NCI-H128 (cell line): ENCODE results near the gene CDX1.

ENCODE experiments used
- DNase-seq: peaks from one replicate; lab custom pipeline; 2025; ENCODE audit not compliant: unreplicated experiment; lab: John Stamatoyannopoulos, UW

Gene CDX1

GRCh38 chr5:150204590-150204960 lies 38.0 kb downstream of the CDX1 start:
- DNase-seq: no peak

GRCh38 chr5:150206098-150206778 lies 39.7 kb downstream of the CDX1 start:
- no peak for DNase-seq

- DNase-seq: no peak
Observed at GRCh38 chr5:150206779-150207115, 40.2 kb downstream of the CDX1 start.

DNA sequence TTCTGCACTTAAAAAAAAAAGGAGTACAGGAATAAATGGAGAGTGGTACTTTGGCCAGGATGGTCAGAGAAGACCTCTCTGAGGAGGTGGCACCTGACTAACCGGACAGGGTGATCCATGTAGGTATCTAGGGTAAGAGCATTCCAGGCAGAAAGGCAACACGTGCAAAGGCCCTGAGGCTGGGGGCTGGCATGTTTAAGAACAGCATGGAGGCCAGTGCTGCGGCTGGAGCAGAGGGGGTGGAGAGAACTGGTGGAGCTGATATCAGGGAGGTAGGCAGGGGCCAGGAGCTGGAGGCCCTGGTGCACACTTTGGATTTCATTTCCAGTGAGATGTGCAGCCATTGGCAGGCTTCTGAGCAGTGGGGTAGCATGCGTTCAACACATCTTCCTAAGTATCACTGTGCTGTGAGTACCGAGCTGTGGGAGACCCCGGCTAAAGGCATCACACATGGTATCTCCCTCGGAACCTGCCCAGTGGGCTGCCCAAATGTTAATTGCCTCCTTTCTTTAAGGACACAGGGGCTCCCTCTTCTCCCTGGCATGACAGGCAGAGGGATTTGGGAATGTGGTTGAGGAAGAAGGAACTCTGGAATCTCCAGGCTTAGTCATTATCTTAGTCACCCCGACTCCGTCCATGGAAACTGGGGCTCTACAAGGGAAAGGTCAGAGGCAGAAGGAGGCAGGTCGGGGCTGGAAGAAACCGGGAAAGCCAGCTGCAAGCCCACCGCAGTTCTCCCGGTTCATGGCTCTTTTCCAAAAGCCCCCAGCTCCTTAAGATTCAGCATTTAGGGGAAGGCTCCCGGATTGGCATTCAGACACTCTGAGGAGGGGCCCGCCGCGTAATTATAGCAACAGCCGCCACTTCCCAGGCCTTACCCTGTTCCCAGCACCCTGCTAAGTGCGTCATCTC lies 41.9 kb downstream of the CDX1 start:
- DNase-seq: no peak

DNA sequence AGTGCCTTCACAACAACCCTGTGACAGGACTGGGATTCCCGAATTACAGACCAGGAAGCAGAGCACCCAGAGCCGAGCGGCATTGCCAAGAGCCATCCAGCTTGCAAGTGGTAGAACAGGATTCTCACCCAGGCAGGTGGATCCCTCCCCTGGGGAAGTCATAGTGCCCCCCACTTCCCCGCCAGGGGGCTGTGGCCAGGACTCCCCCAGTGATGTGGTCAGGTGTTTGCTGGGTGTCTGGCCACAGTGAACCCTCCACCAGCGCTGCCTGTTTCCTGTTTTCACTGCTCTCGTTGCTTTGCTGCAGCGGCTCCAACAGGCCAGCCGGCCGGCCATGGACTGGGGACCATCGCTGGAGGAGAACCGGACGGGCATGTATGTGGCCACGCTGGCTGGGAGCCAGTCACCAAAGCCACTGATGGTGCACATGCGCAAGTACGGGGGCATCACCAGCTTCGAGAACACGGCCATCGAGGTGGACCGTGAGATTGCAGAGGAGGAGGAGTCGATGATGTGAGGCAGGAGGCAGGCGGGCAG lies 42.6 kb downstream of the CDX1 start:
- DNase-seq: no peak

DNA sequence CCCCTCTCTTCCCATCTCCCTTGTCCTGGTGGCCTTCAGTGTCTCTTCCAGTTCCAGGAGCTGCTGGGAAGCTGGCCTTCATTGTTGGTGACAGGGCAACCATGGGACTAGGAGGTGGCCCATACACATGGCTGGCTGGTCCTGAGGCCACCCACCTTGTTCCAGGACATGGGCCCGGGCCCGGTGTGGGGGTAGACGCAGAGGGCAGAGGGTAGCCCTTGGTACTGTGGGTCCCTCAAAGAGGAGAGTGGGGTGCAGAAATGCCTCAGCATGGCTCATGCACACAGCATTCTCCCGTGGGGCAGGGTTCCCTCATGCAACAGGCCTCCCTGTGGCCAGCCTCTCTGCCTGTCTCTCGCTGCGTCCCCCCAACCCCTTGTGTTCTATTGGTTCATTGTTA lies 44.1 kb downstream of the CDX1 start:
- DNase-seq: no peak

- DNase-seq: no peak
Observed at GRCh38 chr5:150211156-150212030, 44.8 kb downstream of the CDX1 start.

DNA sequence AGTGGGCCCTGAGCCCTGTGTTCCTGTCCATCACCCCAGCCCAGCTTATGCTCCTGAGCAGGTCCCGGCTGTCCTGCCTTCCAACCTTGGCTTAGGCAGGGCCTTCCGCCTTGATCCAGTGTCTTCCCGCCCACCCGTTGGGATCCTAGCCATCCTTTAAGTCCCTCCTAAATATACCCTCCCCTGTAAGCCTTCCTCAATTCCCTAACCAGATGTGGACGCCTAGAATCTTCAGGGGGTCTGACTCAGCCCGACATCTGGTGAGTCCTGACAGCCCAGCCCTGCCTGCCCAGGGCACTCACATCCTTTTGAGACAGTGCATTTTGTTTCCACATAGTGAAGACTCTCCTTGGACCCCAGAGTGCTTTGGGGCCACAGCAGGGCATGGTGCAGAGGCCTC lies 47.0 kb downstream of the CDX1 start:
- DNase-seq: no peak

DNA sequence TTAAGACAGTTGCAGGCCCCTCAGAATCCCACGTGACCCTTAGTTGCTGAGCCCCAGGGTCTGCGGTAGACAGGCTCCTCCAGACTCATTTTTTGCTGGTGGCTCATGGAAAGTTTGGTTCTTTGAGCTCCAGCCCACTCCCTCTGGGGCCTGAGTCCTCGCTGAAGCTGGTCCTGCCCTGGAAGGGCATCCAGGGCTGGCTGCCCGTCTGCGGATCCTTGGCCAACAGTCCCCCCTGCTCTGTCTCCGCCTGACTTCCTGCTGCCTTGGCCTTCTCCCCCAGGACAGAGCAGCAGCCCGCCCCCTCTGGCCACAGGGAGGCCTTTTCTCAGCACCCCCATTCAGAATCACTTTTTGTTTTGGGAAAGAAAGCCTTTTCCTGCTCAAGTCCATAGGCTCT lies 47.7 kb downstream of the CDX1 start:
- DNase-seq: no peak

GRCh38 chr5:150215979-150216944 lies 49.7 kb downstream of the CDX1 start:
- DNase-seq: no peak

- no peak for DNase-seq
Observed at GRCh38 chr5:150217038-150217437, 50.5 kb downstream of the CDX1 start.

DNA sequence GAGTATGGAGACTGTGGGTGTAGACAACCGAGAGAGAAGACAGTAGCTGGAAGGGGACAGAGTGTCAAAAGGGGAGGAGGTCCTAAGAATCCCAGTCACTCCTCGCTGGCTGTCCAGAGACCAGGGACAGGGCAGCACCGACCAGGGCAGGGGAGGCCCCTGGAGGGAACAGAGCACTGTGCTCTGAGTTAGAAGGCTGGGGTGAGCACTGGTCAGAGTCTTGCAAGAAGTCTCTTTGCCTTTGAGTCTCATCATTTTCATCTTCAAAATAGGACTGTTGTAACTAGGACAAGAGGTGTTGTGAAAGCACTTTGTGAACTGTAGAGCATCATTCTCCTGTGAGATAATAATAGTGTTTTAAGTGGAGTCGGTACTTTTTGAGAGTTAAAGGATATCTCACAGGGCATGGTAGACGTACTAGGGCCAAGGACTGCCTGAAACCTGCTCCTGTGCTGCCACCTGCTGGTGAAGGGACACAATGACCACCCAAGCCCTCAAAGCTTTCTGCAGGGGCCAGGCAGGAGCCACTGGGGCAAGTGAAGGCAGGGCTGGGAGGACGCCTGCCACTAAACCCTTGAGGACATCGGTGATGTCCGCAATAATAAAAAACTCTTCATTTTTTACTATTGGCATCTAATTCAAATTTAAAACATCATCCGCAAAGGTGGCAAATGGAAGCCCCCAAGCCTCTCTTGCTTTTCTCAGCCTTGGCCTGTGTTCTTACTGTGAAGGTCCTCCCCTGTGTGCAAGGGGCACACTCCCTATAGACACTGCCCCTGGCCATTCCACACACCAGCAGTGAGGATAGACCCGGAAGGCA lies 51.5 kb downstream of the CDX1 start:
- peak; percentile 2 for DNase-seq

DNA sequence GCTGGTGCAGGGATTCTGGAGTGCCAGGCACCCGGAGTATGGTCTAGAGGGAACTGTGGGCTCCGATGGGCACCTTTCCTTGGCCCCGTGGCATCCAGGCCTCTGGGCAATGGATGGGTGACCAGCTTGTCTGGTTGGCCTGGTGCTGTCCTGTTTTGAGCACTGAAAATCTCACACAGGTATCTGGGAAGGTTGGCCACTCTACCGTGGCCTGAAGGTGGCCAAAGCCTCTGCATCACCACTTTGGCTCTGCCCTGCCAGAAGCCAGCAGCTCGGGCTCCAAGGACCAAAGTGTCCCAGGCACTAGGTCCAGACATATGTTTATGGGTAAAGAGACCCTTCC lies 52.1 kb downstream of the CDX1 start:
- DNase-seq: no peak

DNA sequence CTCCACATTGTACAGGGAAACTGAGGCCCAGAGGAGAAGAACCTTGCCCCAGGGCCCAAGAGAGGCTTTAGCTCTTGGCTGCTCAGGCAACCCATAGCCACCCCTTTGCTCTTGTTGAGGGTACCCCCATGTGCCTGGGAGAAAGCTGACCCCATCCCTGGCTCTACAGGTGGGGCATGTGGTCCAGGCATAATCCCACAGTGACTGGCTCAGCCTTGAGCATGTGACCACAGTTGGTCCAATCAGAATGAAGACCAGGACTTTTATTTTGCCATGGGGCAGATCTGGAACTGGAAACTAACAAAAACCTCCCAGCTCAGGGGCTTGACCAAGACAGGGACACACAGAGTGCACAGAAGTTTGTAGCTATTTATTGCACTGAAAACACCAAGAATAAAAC lies 52.6 kb downstream of the CDX1 start:
- DNase-seq: no peak

GRCh38 chr5:150219861-150220260 lies 53.3 kb downstream of the CDX1 start:
- no peak for DNase-seq

DNA sequence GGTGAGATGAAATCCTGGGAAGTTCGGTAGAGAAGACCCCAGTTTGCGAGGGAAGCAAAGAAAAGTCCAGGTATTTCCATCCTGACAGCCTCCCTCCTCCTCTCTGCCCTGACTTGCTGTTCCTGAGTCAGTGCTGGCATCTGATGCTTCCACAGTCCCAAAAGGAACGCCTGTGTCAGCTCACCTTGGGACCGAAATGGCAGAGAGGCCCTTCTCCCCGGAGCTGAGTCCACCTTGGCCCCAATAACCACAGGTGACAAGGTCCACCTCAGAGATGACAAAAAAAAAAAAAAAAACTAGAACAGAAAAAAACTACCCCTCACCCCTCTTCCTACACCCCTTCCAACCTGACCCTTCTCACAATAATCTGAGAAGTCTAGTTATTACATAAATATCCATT lies 54.9 kb downstream of the CDX1 start:
- DNase-seq: no peak

- DNase-seq: no peak
Observed at GRCh38 chr5:150222906-150223305, 56.3 kb downstream of the CDX1 start.

- no peak for DNase-seq
Observed at GRCh38 chr5:150223474-150223873, 56.9 kb downstream of the CDX1 start.

DNA sequence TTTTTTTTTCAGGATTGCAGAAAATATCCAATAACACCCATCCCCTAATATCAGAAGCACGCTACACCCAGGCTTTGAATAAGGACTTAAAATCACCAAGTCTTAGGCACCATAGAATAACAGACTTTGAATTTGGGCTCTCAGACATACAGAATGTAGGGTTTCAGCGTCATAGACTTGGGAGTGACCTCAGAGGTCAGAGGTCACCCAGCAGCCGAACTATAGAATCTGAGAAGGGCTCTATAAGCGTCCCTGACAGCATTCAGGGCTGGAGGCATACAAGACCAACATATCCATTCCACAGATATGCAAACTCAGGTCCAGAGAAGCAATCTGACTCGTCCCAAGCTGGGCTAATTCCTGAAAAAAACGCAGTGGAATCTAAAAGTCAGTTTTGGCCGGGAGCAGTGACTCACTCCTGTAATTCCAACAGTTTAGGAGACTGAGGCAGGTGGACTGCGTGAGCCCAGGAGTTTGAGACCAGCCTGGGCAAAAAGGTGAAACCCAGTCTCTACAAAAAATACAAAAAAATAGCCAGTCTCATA lies 58.0 kb downstream of the CDX1 start:
- DNase-seq: no peak
